Neural cell (in vitro differentiated cells): Measurements from ENCODE around the gene ATP11B. TPM values are rescaled to one million over a fixed set of nuclear protein-coding genes. Genes with fewer than 3 reads are reported as not detected.

Experiments
- H2AFZ ChIP-seq: fragments of 200-600, 300-800 bp; sonication (generic), shearing (Covaris generic); 2 replicates; pipeline ENCODE4 v1.6.0; 2014; ENCODE audit warnings: low read depth, mild to moderate bottlenecking, antibody characterized with exemption, low read length, moderate library complexity
- H3F3A ChIP-seq: fragments of 200-600 bp; shearing (Covaris generic); 2 replicates; pipeline ENCODE4 v1.6.1; 2016; ENCODE audit warnings: mild to moderate bottlenecking, moderate library complexity, mixed read lengths, antibody characterized with exemption, low read length; ENCODE audit not compliant: insufficient read depth, poor library complexity, severe bottlenecking
- H3K27ac ChIP-seq: fragments of 200-600, 300-800 bp; sonication (generic), shearing (Covaris generic); 2 replicates; pipeline ENCODE4 v1.5.1; 2014; ENCODE audit warnings: mild to moderate bottlenecking, low read length, moderate library complexity
- H3K27me3 ChIP-seq: fragments of 300-800, 200-600 bp; sonication (generic), shearing (Covaris generic); 2 replicates; pipeline ENCODE4 v1.6.0; 2014; ENCODE audit warnings: mild to moderate bottlenecking, low read depth, low read length, moderate library complexity; ENCODE audit not compliant: insufficient read depth
- H3K36me3 ChIP-seq: fragments of 300-800, 200-600 bp; sonication (generic), shearing (Covaris generic); 2 replicates; pipeline ENCODE4 v1.5.1; 2014; ENCODE audit warnings: mild to moderate bottlenecking, antibody characterized with exemption, low read length, moderate library complexity; ENCODE audit not compliant: insufficient read depth
- H3K4me2 ChIP-seq: fragments of 300-800, 200-600 bp; sonication (generic), shearing (Covaris generic); 2 replicates; pipeline ENCODE4 v1.6.0; 2014; ENCODE audit warnings: mild to moderate bottlenecking, low read length
- H3K4me3 ChIP-seq: fragments of 300-800, 200-600 bp; sonication (generic), shearing (Covaris generic); 2 replicates; pipeline ENCODE4 v1.5.1; 2014; ENCODE audit warnings: mild to moderate bottlenecking, low read length, moderate library complexity
- H3K79me2 ChIP-seq: fragments of 200-600 bp; shearing (Covaris generic); replicated peaks from 2 replicates; pipeline ENCODE4 v1.6.0; 2014; ENCODE audit warnings: mild to moderate bottlenecking, low read length, moderate library complexity; ENCODE audit not compliant: insufficient read depth
- H3K9ac ChIP-seq: fragments of 300-800, 200-600 bp; sonication (generic), shearing (Covaris generic); 2 replicates; pipeline ENCODE4 v1.6.1; 2016; ENCODE audit warnings: mild to moderate bottlenecking, low read length, mixed read lengths
- H3K9me2 ChIP-seq: fragments of 200-600 bp; shearing (Covaris generic); 2 replicates; pipeline ENCODE4 v1.6.1; 2016; ENCODE audit warnings: mild to moderate bottlenecking, low read length, mixed read lengths; ENCODE audit not compliant: insufficient read depth
- H3K9me3 ChIP-seq: fragments of 200-600, 300-800 bp; sonication (generic), shearing (Covaris generic); 2 replicates; pipeline ENCODE4 v1.6.1; 2016; ENCODE audit warnings: mild to moderate bottlenecking, mixed run types, low read length, moderate library complexity, mixed read lengths
- H4K20me1 ChIP-seq: fragments of 200-600 bp; shearing (Covaris generic); 2 replicates; pipeline ENCODE4 v1.6.1; 2016; ENCODE audit warnings: mild to moderate bottlenecking, mixed run types; ENCODE audit not compliant: insufficient read depth
- CTCF ChIP-seq: fragments of 450-650 bp; IDR thresholded peaks from 2 replicates; pipeline ENCODE4 v1.5.1; 2014; ENCODE audit warnings: antibody characterized with exemption, mild to moderate bottlenecking, moderate library complexity; ENCODE audit not compliant: poor library complexity, severe bottlenecking
- EP300 ChIP-seq: fragments of 450-650 bp; conservative IDR thresholded peaks from 2 replicates; pipeline ENCODE4 v1.6.1; 2014; ENCODE audit warnings: antibody characterized with exemption, mild to moderate bottlenecking, moderate library complexity; ENCODE audit not compliant: poor library complexity, severe bottlenecking
- EZH2 ChIP-seq: fragments of 200-600, 300-800 bp; shearing (Covaris generic), sonication (generic); IDR thresholded peaks from 2 replicates; pipeline ENCODE4 v1.6.1; 2014; ENCODE audit warnings: antibody characterized with exemption, low read length, borderline replicate concordance, mild to moderate bottlenecking; ENCODE audit not compliant: insufficient read depth, poor library complexity, severe bottlenecking
- MXI1 ChIP-seq: fragments of 450-650 bp; conservative IDR thresholded peaks from 2 replicates; pipeline ENCODE4 v1.6.1; 2014; ENCODE audit warnings: antibody characterized with exemption, mild to moderate bottlenecking; ENCODE audit not compliant: poor library complexity, severe bottlenecking
- POLR2AphosphoS5 ChIP-seq: IDR thresholded peaks from 2 replicates; pipeline ENCODE4 v1.6.1; 2012
- RAD21 ChIP-seq: fragments of 450-650 bp; conservative IDR thresholded peaks from 2 replicates; pipeline ENCODE4 v1.6.1; 2014; ENCODE audit warnings: antibody characterized with exemption, mild to moderate bottlenecking, moderate library complexity
- REST ChIP-seq: IDR thresholded peaks from 2 replicates; pipeline ENCODE4 v1.6.1; 2012; ENCODE audit warnings: borderline replicate concordance
- SMC3 ChIP-seq: fragments of 450-650 bp; conservative IDR thresholded peaks from 2 replicates; pipeline ENCODE4 v1.6.1; 2014; ENCODE audit warnings: antibody characterized with exemption, mild to moderate bottlenecking, moderate library complexity; ENCODE audit not compliant: poor library complexity
- TAF1 ChIP-seq: IDR thresholded peaks from 2 replicates; pipeline ENCODE4 v1.6.1; 2012; ENCODE audit warnings: low read depth
- polyA plus RNA-seq: library from polyadenylated mRNA; depleted of rRNA; stranded (reverse); fragments of >200 nt; gene quantifications from 2 replicates; pipeline ENCODE4 v1.2.3, GENCODE V29; 2014

ATP11B gene
- polyA plus RNA-seq, 1 donor from 2014 or later = 31.2 TPM

DNA sequence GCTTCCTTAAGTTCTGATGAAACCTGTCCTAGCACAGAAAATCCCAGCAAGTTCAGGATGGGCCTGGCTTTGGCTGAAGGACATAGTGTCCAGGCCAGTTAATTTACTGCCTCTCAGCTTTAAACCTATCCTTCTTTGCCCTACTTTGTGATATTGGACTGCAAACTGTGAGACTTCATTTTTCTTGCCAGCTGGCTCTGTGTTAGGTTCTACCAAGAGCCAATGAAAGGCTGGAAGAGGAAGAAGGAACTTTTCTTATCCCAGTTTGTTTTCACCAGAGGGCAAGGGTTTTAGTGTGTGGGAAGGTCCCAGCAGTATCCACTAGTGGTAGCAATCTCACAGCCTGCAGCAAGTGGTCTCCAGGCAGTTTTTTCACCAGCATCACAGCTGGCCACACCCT is 168.9 kb downstream of the ATP11B start:
- Histone ChIP-seq H2AFZ (no peak overlapping the region), H3F3A (no peaks in the 10 kb centered on the region), H4K20me1 (no peaks in the 10 kb centered on the region), H3K36me3 (peaks cover 6% of the 10 kb centered on the region), H3K27ac (no peak overlapping the region), H3K9ac (no peak overlapping the region), H3K4me3 (no peak overlapping the region), H3K79me2 (peaks cover 3% of the 10 kb centered on the region), H3K27me3 (no peaks in the 10 kb centered on the region), H3K4me2 (no peak overlapping the region), H3K9me3 (no peaks in the 10 kb centered on the region), H3K9me2 (no peaks in the 10 kb centered on the region)
- TF ChIP-seq RAD21 = no peak
- TF ChIP-seq EP300 = no peak
- TF ChIP-seq CTCF = no peak
- TF ChIP-seq EZH2 = no peak
- no peak for TF ChIP-seq POLR2AphosphoS5
- TF ChIP-seq TAF1 = no peak
- TF ChIP-seq MXI1 = no peak
- no peak for TF ChIP-seq REST
- no peak for TF ChIP-seq SMC3

GRCh38 chr3:182964179-182964578 is 170.9 kb downstream of the ATP11B start:
- Histone ChIP-seq H3K79me2 (peaks cover 19% of the 10 kb centered on the region), H3K9me3 (no peaks in the 10 kb centered on the region), H3K27ac (no peak overlapping the region), H3K36me3 (peaks cover 6% of the 10 kb centered on the region), H3K9me2 (no peaks in the 10 kb centered on the region), H2AFZ (no peak overlapping the region), H3K27me3 (no peaks in the 10 kb centered on the region), H3K4me2 (no peak overlapping the region), H3K4me3 (no peak overlapping the region), H4K20me1 (no peaks in the 10 kb centered on the region), H3K9ac (no peak overlapping the region), H3F3A (no peaks in the 10 kb centered on the region)
- no peak for TF ChIP-seq REST
- no peak for TF ChIP-seq SMC3
- TF ChIP-seq RAD21 = no peak
- no peak for TF ChIP-seq MXI1
- no peak for TF ChIP-seq TAF1
- TF ChIP-seq EZH2 = no peak
- TF ChIP-seq POLR2AphosphoS5 = no peak
- TF ChIP-seq CTCF = no peak
- no peak for TF ChIP-seq EP300
